Measurements from ENCODE around the gene MCHR1. TPM values are rescaled to one million over a fixed set of nuclear protein-coding genes. Genes with fewer than 3 reads are reported as not detected.
A peak's percentile ranks its signal among the peaks of the same experiment; 100 is the strongest.

MCHR1 gene, protein sequence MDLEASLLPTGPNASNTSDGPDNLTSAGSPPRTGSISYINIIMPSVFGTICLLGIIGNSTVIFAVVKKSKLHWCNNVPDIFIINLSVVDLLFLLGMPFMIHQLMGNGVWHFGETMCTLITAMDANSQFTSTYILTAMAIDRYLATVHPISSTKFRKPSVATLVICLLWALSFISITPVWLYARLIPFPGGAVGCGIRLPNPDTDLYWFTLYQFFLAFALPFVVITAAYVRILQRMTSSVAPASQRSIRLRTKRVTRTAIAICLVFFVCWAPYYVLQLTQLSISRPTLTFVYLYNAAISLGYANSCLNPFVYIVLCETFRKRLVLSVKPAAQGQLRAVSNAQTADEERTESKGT
- not detected for total RNA-seq

DNA sequence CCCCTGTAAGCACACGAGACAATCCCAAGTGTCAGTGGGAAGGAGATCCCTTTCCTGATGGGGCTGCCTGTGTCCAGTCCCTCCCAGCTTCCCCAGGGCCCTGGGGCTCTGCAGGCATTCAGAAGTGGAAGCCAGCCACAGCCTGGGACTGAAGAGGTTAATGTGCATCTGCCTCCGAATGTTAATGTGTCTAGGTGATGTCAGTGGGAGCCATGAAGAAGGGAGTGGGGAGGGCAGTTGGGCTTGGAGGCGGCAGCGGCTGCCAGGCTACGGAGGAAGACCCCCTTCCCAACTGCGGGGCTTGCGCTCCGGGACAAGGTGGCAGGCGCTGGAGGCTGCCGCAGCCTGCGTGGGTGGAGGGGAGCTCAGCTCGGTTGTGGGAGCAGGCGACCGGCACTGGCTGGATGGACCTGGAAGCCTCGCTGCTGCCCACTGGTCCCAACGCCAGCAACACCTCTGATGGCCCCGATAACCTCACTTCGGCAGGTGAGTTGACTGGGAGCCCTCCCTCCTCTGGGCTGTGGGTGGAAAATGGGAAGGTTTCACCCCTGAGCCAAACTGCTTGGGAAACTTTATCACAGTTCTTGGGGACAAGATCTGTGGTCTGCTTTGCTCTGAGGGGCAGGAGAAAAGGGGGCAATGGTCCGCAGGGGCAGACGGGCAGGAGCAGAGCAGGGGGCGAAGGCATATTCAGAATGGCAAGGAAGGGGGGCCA, at the start of gene MCHR1:
MCHR1 (plus strand) TSS at position 236 of the 715 bp plus-strand sequence; CDS start at position 405, 169 bp downstream.
- DNase-seq (ENCODE audit: low read depth in 2 of 3, low spot score in 2 of 3) = no peak

GRCh38 chr22:40631925-40632324, 47.4 kb upstream of the MCHR1 start:
- DNase-seq (ENCODE audit: low read depth in 2 of 3, low spot score in 2 of 3) = no peak

DNA sequence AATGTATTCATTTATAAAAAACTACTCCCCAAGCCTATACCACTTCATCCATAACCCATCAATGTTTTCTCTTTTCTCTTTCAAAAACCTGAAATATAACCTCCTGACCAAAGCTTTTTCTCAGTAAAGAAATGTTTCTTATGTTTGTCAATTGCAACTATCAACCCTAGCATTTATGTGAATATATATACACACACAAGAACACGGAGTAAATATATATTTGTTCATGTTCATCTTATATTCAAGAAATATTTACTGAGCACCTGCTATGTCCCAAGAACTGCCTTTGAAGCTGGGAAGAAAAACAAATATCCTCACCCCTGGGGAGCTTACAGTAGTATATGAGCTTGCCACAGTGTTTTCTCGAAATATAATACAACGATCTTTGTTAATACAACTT, 46.2 kb upstream of the MCHR1 start:
- no peak for DNase-seq (ENCODE audit: low read depth in 2 of 3, low spot score in 2 of 3)

- DNase-seq (ENCODE audit: low read depth in 2 of 3, low spot score in 2 of 3) = no peak
These were observed 45.0 kb upstream of the MCHR1 start for GRCh38 chr22:40634119-40634903.

DNA sequence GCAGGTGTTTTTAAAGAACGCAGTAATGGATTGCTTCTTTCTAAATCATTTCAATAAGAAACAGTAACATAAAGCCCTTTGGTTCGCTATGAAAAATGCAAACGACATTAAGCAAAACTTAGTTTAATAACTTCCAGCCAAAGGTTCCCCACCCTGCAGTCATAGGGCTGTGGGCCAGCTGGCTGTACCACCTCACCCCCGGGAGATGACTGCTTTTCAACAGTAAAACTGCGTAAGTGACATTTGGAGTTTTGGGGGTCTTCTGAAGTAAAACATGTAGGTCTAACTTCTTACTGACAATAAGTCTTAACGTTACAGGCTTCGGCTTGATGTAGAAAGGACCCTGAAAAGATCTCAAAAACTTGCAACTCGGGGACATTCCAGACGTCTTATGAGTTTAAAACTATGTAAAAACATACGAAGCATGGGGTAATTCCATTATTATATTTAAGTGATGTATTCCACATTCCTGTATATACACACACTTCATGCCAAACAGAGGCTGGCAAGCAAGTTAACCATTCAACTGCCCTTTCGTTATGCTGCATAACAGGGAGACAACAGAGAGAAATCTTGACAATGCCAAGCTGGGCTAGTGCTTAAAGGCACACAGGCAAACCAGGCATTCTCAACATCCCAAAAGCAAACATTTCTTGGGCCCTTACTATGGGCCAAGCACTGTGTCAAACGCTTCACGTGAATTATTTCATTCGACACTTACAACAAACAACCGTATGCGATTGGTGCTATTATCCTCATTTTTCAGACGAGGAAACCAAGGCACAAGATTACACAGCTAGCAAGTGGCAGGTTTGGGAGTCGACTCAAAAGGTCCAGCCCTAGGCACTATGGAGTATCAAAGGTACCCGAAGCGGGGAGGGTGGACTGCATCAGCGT, 44.0 kb upstream of the MCHR1 start:
- DNase-seq (ENCODE audit: low read depth in 2 of 3, low spot score in 2 of 3) = peak in 1 of 3 donors; percentile 5

DNA sequence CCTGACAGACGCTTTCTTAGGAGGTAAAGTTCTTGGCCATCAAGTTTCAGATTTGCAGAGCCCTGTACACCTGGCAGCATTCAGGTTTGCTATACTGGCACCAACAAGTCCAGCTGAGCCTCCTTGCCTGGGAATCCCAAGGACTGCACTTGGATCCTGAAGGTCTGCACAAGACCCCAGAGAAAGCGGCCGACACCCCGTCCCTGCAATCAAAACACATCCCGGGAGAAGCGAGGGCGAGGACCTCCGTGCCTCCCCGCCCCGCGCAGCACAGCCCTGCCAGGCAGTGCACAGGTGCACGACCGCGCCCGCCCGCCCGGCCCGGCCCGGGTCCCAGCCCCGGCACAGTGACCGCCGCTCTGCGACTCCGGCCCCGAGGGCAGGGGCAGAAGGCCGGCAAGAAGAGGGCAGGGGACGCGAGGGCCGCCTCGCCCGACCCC, 43.3 kb upstream of the MCHR1 start:
- peak in 1 of 3 donors; percentile 5 for DNase-seq (ENCODE audit: low read depth in 2 of 3, low spot score in 2 of 3)

DNA sequence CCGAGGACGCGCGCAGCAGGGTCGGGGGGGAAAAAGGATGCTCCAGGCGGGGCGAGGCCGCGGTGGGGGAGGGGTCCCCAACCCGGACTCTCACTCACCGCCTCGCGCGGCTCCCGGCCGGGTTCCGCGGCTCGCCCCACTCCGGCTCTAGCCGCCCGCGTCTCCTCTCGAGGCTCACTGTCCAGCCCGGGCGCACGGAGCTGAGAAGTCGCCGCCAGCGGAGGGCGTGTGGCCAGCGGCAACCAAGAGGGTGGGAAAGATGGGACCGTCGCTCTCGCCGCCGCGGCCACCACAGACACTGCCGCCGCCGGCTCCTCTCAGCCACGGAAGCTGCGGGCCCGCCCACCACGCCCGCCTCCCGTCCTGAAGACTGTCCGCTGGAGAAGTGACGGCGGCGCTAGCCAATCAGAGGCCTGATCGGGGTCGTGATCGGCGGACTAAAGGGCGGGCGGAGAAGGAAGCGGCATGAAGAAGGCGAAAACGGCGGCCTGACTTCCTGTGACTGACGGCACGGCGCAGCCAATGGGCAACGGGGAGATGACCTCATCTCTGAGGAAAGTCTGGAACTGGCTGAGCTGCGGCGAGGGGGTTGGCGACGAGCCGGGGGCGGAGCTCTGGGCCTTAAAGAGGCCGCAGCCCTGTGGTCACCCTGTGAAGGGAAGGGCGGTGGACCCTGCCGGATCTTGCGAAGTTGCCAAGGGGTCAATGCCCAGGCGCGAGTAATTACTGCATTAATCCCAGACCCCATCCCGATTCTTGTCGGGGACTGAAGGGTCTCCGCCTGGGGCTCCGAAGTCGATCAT, 42.7 kb upstream of the MCHR1 start, which contains the start of gene MRTFA:
MRTFA (minus strand) TSS at position 340 of the 803 bp plus-strand sequence.
- peak; percentile 92 to 100 (median 99) for DNase-seq (ENCODE audit: low read depth in 2 of 3, low spot score in 2 of 3)

GRCh38 chr22:40637183-40638150, 41.8 kb upstream of the MCHR1 start:
- peak; percentile 6 to 55 (median 50) for DNase-seq (ENCODE audit: low read depth in 2 of 3, low spot score in 2 of 3)

- no peak for DNase-seq (ENCODE audit: low read depth in 2 of 3, low spot score in 2 of 3)
These were observed 41.0 kb upstream of the MCHR1 start for GRCh38 chr22:40638261-40638660.

DNA sequence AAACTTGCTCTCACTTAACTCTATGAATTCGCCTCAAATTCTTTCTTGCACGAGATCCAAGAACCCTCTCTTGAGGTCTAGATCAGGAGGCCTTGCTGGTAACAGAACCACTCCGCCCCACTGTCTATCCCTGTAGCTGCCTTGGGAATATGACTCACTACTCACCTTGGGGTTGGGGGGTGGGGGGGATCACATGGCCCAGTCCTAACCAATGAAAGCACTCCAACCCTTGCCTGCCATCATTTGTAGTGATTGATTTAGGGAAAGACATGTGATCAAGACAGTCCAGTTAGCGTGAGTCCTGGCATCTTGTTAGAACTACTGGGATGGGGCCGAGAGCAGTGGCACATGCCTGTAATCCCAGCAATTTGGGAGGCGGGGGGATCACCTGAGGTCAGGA, 38.0 kb upstream of the MCHR1 start:
- no peak for DNase-seq (ENCODE audit: low read depth in 2 of 3, low spot score in 2 of 3)

GRCh38 chr22:40642316-40642715, 37.0 kb upstream of the MCHR1 start:
- DNase-seq (ENCODE audit: low read depth in 2 of 3, low spot score in 2 of 3) = no peak

DNA sequence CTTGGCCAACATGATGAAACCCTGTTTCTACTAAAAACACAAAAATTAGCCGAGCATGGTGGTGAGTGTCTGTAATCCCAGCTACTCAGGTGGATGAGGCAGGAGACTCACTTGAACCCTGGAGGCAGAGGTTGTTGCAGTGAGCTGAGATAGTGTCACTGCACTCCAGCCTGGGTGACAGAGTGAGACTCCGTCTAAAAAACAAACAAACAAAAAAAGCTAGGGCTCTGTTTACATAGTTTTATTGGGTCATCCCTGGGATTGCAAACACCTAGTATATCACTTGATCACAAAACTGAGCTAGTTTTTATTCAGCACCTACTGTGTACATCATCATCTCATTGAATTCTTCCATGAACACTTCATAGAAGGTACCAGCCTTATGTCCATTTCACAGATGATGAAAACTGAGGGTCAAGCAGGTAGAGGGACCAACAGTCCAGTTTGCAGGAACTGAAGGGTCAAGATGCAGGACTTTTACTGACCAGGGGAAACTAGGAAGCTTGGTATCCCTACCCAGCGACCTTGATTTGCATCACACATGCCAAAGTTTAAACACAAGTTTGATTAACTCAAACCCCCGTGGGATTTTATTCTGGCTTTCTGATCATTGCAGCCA, 33.6 kb upstream of the MCHR1 start:
- DNase-seq (ENCODE audit: low read depth in 2 of 3, low spot score in 2 of 3) = no peak

DNA sequence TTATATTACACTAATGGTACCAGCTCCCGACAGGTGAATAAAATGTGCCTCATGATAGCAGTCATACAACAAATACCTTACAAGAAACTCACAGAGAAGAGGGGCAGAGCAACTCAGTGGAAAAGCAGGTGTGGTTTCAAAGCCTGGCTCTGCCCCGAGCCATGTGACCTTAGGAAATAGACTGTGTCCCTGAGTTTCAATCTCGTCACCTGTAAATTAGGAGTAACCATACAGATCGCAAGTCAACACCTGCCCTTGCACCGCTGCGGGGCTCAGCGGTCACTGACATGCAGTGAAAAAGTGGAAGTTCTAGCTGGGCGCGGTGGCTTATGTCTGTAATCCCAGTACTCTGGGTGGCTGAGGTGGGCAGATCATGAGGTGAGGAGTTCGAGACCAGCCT, 30.9 kb upstream of the MCHR1 start:
- DNase-seq (ENCODE audit: low read depth in 2 of 3, low spot score in 2 of 3) = no peak

GRCh38 chr22:40651057-40651456, 28.2 kb upstream of the MCHR1 start:
- no peak for DNase-seq (ENCODE audit: low read depth in 2 of 3, low spot score in 2 of 3)

DNA sequence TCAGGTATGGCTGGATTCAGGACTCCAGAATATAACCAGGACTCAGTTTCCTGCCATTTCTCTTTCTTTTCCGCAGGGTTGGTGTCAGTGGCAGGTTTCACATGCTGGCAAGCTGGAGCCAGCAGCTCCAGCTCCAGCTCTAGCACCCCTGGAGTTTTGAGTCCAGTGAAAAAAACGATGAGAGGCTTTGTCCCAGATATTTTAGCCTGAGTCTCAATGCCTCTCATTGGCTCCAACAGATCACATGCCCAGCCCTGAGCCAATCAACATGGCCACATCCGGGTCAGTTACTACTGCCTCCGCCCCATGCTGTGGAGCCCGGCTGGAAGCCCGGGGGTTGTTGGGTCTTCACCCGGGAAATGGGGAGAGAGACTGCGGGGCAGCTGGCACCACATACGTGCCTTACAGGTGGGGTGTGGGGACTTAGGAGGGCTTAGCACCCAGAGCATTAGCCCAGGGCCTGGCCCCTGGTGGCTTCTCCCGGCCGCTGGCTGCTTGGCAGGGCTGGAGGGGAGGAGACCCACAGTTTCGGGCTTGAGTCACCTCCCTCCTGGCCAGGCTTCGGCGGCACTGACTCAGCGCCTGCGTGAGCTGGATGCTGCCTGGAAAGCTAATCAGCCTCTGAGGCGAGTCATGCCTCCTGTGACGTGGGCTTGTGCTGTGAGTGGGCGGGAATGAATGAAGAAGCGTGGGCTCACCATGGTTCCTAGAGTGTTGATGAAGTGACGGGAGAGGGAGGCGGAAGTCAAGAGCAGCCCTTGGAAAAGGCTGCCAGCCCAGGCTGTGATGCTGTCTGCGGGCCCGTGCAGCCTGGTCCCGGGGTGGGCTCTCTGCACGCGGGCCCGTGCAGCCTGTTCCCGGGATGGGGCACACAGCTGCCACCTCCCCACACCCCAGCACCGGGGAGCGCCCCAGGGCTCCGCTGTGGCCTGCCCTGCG, 27.5 kb upstream of the MCHR1 start:
- DNase-seq (ENCODE audit: low read depth in 2 of 3, low spot score in 2 of 3) = peak; percentile 32 to 94 (median 86)

- no peak for DNase-seq (ENCODE audit: low read depth in 2 of 3, low spot score in 2 of 3)
These were observed 25.9 kb upstream of the MCHR1 start for GRCh38 chr22:40653361-40653760.

All from hematopoietic multipotent progenitor cell (in vitro differentiated cells).